HG02938 (cell line): ENCODE measurements around the gene EHD1.
"Not testable (repeated sequence)": the region's sequence is repeated elsewhere in the genome, so short reads cannot be mapped to it uniquely, and the experiment has no call there.

Source experiments
- ATAC-seq: cut with Tn5 transposase; IDR thresholded peaks from one replicate; pipeline ENCODE4 v1.9.1; 2021; ENCODE audit warnings: mild to moderate bottlenecking, moderate library complexity; ENCODE audit not compliant: unreplicated experiment

The EHD1 gene

GRCh38 chr11:64859542-64860414 lies 18.6 kb downstream of the EHD1 start:
- peak; percentile 83 for ATAC-seq

GRCh38 chr11:64858467-64859263 lies 19.8 kb downstream of the EHD1 start:
- no peak for ATAC-seq

- ATAC-seq, result no peak
Observed at GRCh38 chr11:64857485-64857884, 20.9 kb downstream of the EHD1 start.

- no peak for ATAC-seq
Observed at GRCh38 chr11:64856382-64857227, 21.8 kb downstream of the EHD1 start.

- ATAC-seq, result no peak
Observed at GRCh38 chr11:64855596-64856304, 22.7 kb downstream of the EHD1 start.

- no peak for ATAC-seq
Observed at GRCh38 chr11:64854534-64855502, 23.6 kb downstream of the EHD1 start.

- no peak for ATAC-seq
Observed at GRCh38 chr11:64854157-64854533, 24.3 kb downstream of the EHD1 start.

GRCh38 chr11:64853709-64854108 lies 24.7 kb downstream of the EHD1 start:
- no peak for ATAC-seq

GRCh38 chr11:64852804-64853509 lies 25.5 kb downstream of the EHD1 start:
- ATAC-seq, result no peak

- peak; percentile 3 for ATAC-seq
Observed at GRCh38 chr11:64851831-64852351, 26.5 kb downstream of the EHD1 start.

GRCh38 chr11:64850979-64851567 lies 27.3 kb downstream of the EHD1 start:
- peak; percentile 56 for ATAC-seq

- no peak for ATAC-seq
Observed at GRCh38 chr11:64849598-64850356, 28.6 kb downstream of the EHD1 start.

GRCh38 chr11:64848826-64849597 lies 29.4 kb downstream of the EHD1 start:
- no peak for ATAC-seq

- no peak for ATAC-seq
Observed at GRCh38 chr11:64848214-64848825, 30.1 kb downstream of the EHD1 start.

GRCh38 chr11:64846998-64847666 lies 31.3 kb downstream of the EHD1 start:
- no peak for ATAC-seq

- not testable (repeated sequence) for ATAC-seq
Observed at GRCh38 chr11:64845776-64846129, 32.7 kb downstream of the EHD1 start.
